ENCODE measurements around the gene POTEF. TPM values are rescaled to one million over a fixed set of nuclear protein-coding genes. Genes with fewer than 3 reads are reported as not detected.

The POTEF gene
- polyA plus RNA-seq, 1 donor, result not detected

Other genes starting within 250 kb of the POTEF start
- 0.21 TPM for gene RAB6C, start 149.6 kb downstream of the POTEF start, polyA plus RNA-seq
- gene CCDC74B, start 15.9 kb upstream of the POTEF start, polyA plus RNA-seq, result 3.1 TPM
- gene SMPD4, start 52.4 kb upstream of the POTEF start, polyA plus RNA-seq, result 50.1 TPM
- gene MZT2B, start 53.0 kb upstream of the POTEF start, polyA plus RNA-seq, result 166 TPM
- 0.09 TPM for gene TUBA3E, start 69.2 kb upstream of the POTEF start, polyA plus RNA-seq
- gene IMP4, start 213.7 kb upstream of the POTEF start, polyA plus RNA-seq, result 49.4 TPM
- 64.4 TPM for gene PTPN18, start 226.8 kb upstream of the POTEF start, polyA plus RNA-seq

All from large intestine (tissue), 1 donor.